Occipital lobe (tissue), 2 donors: ENCODE data around the gene PIK3AP1. TPM values are rescaled to one million over a fixed set of nuclear protein-coding genes. Genes with fewer than 3 reads are reported as not detected.
"Not testable (repeated sequence)": the region's sequence is repeated elsewhere in the genome, so short reads cannot be mapped to it uniquely, and the experiment has no call there.

Experiments
- DNase-seq: peaks from one replicate; lab custom pipeline; 2025; lab: John Stamatoyannopoulos, UW
- total RNA-seq: library from RNA; depleted of rRNA; stranded (reverse); fragments of >200 nt; gene quantifications from one replicate; pipeline ENCODE4 v1.2.3, GENCODE V29; 2014

Gene PIK3AP1
- total RNA-seq: 5.6 TPM

DNA sequence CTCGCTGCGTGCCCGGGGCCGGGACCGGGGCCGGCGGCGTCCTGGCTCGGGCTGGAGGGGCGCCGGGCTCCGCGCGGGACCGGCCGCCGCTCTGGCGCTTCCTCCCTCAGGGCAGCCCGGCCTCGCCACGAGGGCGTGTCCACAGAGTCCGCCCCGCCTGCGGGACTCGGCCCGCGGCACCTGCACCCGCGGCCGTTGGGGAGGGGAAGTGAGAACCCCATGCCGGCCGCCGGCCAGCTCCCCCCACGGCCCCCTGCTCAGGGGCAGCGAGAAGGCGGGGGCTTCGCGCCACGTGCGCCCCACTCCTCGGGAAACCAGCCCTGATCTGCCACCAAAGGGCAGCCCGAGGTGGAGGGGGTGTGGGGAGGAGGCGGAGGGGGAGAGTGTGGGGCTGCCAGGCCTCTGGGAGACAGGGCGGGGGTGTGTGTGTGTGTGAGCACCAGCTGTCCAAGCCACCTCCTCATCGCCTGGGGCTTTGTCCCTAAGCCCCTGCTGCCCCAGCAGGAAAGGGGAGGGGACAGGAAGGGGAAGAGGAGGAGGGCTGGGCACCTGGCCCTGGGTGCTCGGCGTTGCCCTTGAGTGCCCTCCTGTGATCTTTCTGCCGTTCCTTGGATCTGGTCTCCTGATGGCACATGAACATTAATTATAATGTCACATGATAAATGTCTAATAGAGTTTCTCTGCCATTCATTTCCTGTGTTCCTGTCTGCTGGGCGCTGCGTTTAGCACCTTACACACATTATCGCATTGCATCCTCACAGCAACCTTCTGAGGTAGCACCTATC lies at the start of gene PIK3AP1:
Gene PIK3AP1, minus strand, starts transcription at position 93 of the 785 bp plus-strand sequence. CDS start 120 bp downstream, outside the sequence.
- DNase-seq: no peak

DNA sequence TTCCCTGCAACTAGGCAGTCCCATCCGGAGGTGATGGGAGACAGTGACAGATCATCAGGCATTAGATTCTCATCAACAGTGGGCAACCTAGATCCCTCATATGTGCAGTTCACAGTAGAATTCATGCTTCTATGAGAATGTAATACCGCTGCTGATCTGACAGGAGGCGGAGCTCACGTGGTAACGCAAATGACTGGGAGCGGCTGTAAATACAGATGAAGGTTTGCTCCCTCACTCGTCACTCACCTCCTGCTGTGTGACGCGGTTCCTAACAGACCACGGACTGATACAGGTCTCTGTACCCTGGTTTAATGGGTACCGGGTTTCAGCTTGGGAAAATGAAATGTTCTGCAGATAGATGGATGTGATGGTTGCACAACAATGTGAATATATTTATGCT lies 47.8 kb upstream of the PIK3AP1 start:
- DNase-seq: no peak

DNA sequence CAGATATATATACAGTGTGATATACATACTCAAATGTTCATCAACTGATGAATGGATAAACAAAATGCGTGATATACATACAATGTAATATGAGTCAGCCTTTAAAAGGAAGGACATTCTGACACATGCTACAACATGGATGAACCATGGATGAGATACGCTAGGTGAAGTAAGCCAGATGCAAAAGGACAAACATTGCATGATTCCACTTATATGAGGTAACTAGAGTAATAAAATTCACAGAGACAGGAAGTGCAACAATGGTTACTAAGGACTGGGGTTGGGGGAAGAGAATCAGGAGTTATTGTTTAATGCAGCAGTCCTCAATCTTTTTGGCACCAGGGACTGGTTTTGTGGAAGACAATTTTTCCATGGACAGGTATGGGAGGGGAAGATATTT lies 47.3 kb upstream of the PIK3AP1 start:
- DNase-seq: no peak

DNA sequence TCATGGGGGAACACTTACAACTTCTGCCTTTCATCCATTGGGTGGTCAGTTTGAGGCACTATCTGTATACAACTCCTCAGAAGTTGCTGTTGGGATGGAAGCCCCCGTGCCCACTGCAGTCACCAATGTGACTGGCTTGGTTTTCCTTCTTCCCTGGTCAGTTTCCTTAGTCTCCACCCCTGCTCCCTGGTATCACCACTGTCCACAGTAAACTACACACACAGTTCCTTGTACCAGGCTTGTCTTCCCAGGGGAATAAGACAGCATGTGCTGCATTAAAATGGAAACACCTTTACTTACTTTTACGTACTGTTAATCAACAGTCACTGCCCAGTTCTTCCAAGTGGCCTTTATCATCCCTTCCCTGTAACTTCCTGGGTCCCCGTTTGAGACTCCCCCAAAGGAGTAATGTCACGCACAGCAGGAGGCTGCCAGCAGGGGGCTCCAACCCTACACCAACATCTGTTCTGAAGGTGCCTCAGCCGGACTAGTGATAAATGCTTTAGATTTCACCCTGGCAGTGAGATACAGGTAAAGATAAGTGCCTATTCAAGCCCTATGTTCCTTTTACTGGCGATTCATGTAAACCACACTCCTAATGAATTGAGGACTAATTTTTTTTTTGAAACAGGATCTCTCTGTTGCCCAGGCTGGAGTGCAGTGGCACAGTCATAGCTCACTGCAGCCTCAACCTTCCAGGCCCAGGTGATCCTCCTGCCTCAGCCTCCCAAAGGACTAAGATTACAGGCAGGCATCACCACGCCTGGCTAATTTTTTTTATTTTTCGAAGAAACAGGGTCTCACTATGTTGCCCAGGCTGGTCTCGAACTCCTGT lies 45.3 kb upstream of the PIK3AP1 start:
- peak; percentile 9 for DNase-seq

GRCh38 chr10:96764425-96765060 lies 44.2 kb upstream of the PIK3AP1 start:
- no peak for DNase-seq

GRCh38 chr10:96758423-96758822 lies 38.1 kb upstream of the PIK3AP1 start:
- DNase-seq: no peak

- DNase-seq: no peak
Observed at GRCh38 chr10:96756111-96756903, 36.0 kb upstream of the PIK3AP1 start.

GRCh38 chr10:96753956-96754355 lies 33.6 kb upstream of the PIK3AP1 start:
- DNase-seq: no peak

DNA sequence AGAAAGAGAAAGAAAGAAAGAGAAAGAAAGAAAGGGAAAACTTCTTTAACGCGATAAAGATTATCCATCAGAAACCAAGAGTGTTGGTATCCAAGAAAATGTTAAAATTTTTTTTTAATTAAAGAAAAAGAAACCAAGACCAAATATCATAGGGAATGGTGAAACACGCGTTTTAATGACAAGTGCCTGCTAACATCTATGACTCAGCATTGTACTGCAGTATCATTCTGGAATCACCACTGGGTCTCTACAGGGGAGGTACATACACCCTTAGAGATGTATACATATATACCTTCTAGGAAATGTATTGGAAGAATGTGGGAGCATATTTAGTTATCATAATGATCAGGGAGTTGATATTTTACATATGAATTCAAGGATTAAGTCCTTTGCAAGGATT lies 32.1 kb upstream of the PIK3AP1 start:
- DNase-seq: no peak

- DNase-seq: not testable (repeated sequence)
Observed at GRCh38 chr10:96750316-96750715, 30.0 kb upstream of the PIK3AP1 start.

GRCh38 chr10:96747734-96748550 lies 27.6 kb upstream of the PIK3AP1 start:
- no peak for DNase-seq

- DNase-seq: no peak
Observed at GRCh38 chr10:96746503-96746902, 26.2 kb upstream of the PIK3AP1 start.

DNA sequence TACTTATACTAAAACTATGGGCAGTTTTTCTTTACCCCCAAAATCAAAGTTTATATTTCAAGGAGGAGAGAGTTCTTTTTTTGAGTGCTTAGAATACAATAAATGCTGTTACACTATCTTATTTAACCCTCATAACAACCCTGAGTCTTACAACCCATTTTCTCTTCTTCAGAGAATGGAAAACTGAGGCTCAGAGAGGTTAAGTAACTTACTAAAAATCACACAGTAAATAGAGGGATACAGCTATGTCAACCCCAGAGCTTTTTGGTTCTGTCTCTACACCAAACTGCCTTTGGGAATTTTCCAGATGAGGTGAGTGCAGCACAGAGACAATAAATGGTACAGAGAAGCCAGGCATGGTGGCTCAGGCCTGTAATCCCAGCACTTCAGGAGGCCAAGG lies 25.6 kb upstream of the PIK3AP1 start:
- no peak for DNase-seq

GRCh38 chr10:96743988-96744585 lies 23.8 kb upstream of the PIK3AP1 start:
- DNase-seq: no peak

DNA sequence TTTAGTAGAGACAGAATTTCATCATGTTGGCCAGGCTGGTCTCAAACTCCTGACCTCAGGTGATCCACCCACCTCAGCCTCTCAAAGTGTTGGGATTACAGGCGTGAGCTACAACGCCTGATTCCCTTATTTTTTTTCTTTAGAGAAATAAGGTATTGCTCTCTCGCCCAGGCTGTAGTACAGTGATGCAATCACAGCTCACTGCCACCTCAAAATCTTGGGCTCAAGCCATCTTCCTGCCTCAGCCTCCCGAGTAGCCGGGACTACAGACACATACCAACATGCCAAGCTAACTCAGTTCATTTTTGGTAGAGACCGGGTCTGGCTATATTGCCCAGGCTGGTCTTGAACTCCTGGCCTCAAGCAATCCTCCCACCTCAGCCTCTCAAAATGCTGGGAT lies 21.2 kb upstream of the PIK3AP1 start:
- not testable (repeated sequence) for DNase-seq

- no peak for DNase-seq
Observed at GRCh38 chr10:96740579-96741281, 20.4 kb upstream of the PIK3AP1 start.

DNA sequence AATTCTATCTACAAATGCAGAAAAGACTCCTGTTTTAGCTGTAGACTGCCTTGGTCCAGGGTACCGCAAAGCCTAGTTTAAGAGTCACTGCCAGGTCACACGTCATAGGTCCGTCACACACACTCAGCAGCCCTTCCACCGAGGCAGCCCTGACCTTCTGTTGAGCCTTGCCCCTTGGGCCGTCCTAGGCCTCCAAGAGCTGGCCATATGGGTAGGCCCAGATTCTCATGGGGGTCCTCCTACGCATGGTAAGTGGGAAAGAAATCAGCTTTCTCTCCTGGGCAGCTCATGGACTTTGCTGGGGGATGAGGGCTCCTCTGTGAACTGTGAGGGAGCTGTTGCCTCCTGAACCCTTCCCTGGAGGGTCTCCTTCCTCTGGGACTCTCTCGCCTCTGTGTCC lies 19.8 kb upstream of the PIK3AP1 start:
- no peak for DNase-seq

GRCh38 chr10:96737307-96737902 lies 17.1 kb upstream of the PIK3AP1 start:
- DNase-seq: not testable (repeated sequence)

DNA sequence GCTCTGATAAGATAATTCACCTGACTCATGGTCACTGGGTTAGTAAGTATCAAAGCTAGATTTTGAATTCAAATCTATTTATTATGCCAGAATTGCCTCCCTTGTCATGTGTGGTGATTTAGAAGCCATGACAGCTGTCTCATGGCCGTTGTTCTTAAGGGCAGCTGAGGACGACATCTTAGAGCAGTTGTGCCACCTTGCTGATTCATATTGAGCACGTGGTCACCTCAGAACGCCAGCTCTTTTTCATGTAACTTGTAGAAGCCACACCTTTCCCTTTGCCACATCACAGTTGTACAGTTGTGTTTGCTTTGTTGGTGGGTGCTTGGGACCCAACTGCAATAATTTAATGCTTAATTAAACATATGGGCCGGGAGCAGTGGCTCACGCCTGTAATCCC lies 4.3 kb upstream of the PIK3AP1 start:
- no peak for DNase-seq
